Stimulated activated effector memory CD8-positive, alpha-beta T cell treated with anti-CD3 and anti-CD28 coated beads, Interleukin-12 subunit alpha, Interleukin-12 subunit beta, amount 100 ng/mL, for 72 hours (primary cell): ENCODE results near the gene USP11.

Experiments used
- ATAC-seq: fragments of 150-1000 bp; cut with Tn5 transposase; 2 replicates; pipeline ENCODE4 v1.10.0; 2021
- DNase-seq, 2 donors: peaks; one replicate each; pipeline ENCODE4 v3.0.0; 2021 to 2022; ENCODE audit warnings: low spot score in 2 of 2
- H3K27ac Mint-ChIP-seq: one replicate; pipeline ENCODE4 v1.8.0; 2022; ENCODE audit warnings: mild to moderate bottlenecking, mixed read lengths
- H3K36me3 Mint-ChIP-seq: one replicate; pipeline ENCODE4 v1.8.0; 2022; ENCODE audit warnings: mild to moderate bottlenecking, mixed read lengths
- H3K4me1 Mint-ChIP-seq: one replicate; pipeline ENCODE4 v1.8.0; 2022; ENCODE audit warnings: mixed read lengths
- H3K4me3 Mint-ChIP-seq: one replicate; pipeline ENCODE4 v1.8.0; 2022; ENCODE audit warnings: mild to moderate bottlenecking, mixed read lengths
- H3K9me3 Mint-ChIP-seq: one replicate; pipeline ENCODE4 v1.8.0; 2022; ENCODE audit warnings: mixed read lengths

USP11 gene

DNA sequence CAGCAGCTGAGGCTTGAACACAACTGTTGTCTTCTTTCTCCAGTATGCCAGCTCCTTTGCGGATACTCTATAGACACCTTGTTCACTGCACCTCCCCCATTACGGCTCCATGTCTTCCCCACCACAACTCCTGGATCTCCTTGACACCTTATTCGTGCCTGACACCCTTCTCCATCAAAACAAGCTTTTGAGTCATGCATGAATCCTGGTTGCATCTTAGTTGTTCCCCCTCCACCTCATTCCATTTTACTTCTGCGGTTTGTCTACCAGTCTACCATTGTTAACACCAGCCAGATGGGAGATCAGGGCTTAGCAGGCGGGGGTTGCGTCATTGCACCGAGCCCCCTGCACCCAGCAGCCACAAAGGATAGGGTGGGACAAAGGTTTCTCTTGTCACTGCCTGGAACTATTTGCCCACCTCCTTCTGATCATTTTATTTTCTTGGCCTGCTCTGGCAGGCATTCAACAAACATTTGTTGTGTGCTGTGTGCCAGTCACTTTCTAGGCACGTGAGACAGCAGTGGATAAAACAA lies 16.4 kb upstream of the USP11 start:
- peak overlapping the region; percentile 89 for H3K4me3 Mint-ChIP-seq
- no peak for DNase-seq
- H3K27ac Mint-ChIP-seq, result peak overlapping the region; percentile 100
- ATAC-seq, result no peak
- H3K9me3 Mint-ChIP-seq, result no peaks in the 10 kb centered on the region
- H3K4me1 Mint-ChIP-seq, result peaks cover 50% of the 10 kb centered on the region
- peaks cover 90% of the 10 kb centered on the region for H3K36me3 Mint-ChIP-seq

DNA sequence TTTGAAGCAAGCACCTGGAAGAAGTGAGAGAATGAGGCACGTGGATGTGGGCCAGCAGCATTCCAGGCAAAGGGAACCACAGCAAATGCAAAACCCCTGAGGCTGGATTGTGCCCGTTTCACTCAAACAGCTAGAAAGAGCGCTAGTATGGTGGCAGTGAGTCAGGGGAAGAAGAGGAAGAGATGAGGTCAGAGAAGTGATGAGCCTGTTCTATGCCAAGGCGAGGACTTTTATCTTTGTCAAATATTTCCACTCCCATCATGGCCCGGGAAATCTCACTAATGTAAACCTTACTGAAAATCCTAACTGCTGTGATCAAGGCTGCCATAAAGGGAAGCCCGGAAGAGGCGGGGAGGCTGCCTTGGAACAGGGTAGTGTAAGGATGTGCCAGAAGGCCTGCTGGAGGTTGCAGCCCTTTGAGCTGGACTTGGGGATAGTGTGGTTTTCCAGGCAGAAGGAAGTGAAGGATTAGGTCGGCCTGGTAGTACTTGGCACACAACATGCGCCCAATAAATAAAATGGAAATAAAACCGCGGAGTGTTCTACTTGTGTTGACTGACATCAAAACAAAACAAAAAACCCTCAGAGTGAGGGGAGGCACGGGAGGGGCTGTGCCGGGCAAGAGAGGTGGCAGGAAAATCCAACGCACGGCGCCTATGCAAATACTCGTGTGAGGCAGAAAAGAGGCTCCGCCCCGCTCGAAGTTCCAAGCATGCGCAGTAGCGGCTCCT lies 15.5 kb upstream of the USP11 start:
- peak overlapping the region; percentile 89 for H3K4me3 Mint-ChIP-seq
- H3K9me3 Mint-ChIP-seq, result no peaks in the 10 kb centered on the region
- peak overlapping the region; percentile 100 for H3K27ac Mint-ChIP-seq
- H3K36me3 Mint-ChIP-seq, result peaks cover 90% of the 10 kb centered on the region
- DNase-seq (no peak), ATAC-seq (peak; percentile 48)
- H3K4me1 Mint-ChIP-seq, result peaks cover 42% of the 10 kb centered on the region

GRCh38 chrX:47217852-47218279 lies 14.9 kb upstream of the USP11 start:
- peak overlapping the region; percentile 89 for H3K4me3 Mint-ChIP-seq
- H3K9me3 Mint-ChIP-seq, result no peaks in the 10 kb centered on the region
- peak; percentile 89 for ATAC-seq
- peak; percentile 77 to 91 for DNase-seq
- H3K27ac Mint-ChIP-seq, result peak overlapping the region; percentile 100
- peaks cover 90% of the 10 kb centered on the region for H3K36me3 Mint-ChIP-seq
- H3K4me1 Mint-ChIP-seq, result peaks cover 42% of the 10 kb centered on the region

DNA sequence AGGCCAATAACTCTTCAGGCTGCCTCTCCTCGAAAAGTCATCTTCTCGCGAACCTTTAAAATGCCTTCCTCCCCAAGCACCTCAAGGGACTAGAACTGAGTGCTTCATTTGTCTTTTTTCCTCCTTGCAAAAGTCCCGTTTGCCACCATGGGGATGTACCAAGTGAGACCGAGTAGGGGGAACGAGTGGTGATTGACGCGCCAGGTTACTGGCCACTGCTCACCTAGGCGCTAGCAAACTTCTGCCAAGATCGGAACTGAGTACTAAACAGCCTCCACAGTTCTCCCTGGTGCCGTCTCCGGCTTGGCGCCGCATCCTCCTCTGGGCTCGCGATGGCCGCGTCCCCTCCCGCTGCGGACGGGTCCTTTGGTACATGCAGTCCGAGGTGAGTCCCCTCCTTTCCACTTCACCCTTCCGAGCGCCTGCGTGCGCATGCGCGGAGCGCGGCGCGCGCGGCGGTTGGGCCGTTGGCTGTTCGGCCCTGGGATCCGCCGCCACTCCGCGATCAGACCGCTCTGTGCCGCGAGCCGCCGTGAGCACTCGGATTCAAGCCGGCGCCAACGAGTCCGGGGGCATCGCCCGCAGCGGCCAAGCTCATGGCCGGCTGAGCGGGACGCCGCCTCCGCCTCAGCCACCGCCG lies 14.4 kb upstream of the USP11 start, which contains the start of gene CDK16:
CDK16 (plus strand) TSS at position 402 of the 640 bp plus-strand sequence. CDS start 4,877 bp downstream, outside the sequence.
- Mint-ChIP-seq H3K4me1 (peaks cover 42% of the 10 kb centered on the region), H3K27ac (peak within 1 kb of the TSS; percentile 100), H3K9me3 (no peaks in the 10 kb centered on the region), H3K36me3 (peaks cover 90% of the 10 kb centered on the region), H3K4me3 (peak within 1 kb of the TSS; percentile 89)
- peak; percentile 57 to 86 for DNase-seq
- peak; percentile 65 for ATAC-seq

- Mint-ChIP-seq H3K4me3 (peak overlapping the region; percentile 89), H3K9me3 (no peaks in the 10 kb centered on the region), H3K36me3 (peaks cover 90% of the 10 kb centered on the region), H3K4me1 (peaks cover 42% of the 10 kb centered on the region), H3K27ac (peak overlapping the region; percentile 100)
- DNase-seq (peak; percentile 32 to 56), ATAC-seq (no peak)
Measured at GRCh38 chrX:47218920-47219815, 13.6 kb upstream of the USP11 start.

DNA sequence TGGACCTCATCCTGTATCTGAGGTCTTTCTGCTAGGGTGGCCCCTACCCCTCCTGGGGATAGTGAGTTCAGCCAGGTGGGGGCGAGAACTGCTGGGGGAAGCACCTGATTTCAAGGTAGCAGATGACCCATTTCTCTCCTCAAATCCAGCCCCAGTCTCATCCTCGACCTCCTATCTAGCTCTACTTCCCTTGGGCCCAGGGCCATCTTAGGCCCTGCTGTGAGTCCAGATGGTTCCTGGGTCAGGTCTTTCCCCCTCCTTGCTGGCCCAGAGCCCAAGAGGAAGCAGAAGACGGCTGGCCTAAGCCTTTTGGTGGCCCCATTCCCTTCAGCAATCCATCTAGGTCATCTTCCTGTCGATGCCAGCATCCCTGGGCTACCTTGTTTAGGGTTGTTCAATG lies 11.1 kb upstream of the USP11 start:
- peaks cover 31% of the 10 kb centered on the region for H3K4me1 Mint-ChIP-seq
- no peaks in the 10 kb centered on the region for H3K9me3 Mint-ChIP-seq
- no peak overlapping the region for H3K4me3 Mint-ChIP-seq
- ATAC-seq (no peak), DNase-seq (no peak)
- peaks cover 98% of the 10 kb centered on the region for H3K36me3 Mint-ChIP-seq
- peak overlapping the region; percentile 37 for H3K27ac Mint-ChIP-seq

GRCh38 chrX:47222751-47223350 lies 10.0 kb upstream of the USP11 start:
- ATAC-seq (no peak), DNase-seq (no peak)
- H3K4me3 Mint-ChIP-seq, result no peak overlapping the region
- peaks cover 98% of the 10 kb centered on the region for H3K36me3 Mint-ChIP-seq
- peaks cover 22% of the 10 kb centered on the region for H3K4me1 Mint-ChIP-seq
- no peaks in the 10 kb centered on the region for H3K9me3 Mint-ChIP-seq
- no peak overlapping the region for H3K27ac Mint-ChIP-seq

DNA sequence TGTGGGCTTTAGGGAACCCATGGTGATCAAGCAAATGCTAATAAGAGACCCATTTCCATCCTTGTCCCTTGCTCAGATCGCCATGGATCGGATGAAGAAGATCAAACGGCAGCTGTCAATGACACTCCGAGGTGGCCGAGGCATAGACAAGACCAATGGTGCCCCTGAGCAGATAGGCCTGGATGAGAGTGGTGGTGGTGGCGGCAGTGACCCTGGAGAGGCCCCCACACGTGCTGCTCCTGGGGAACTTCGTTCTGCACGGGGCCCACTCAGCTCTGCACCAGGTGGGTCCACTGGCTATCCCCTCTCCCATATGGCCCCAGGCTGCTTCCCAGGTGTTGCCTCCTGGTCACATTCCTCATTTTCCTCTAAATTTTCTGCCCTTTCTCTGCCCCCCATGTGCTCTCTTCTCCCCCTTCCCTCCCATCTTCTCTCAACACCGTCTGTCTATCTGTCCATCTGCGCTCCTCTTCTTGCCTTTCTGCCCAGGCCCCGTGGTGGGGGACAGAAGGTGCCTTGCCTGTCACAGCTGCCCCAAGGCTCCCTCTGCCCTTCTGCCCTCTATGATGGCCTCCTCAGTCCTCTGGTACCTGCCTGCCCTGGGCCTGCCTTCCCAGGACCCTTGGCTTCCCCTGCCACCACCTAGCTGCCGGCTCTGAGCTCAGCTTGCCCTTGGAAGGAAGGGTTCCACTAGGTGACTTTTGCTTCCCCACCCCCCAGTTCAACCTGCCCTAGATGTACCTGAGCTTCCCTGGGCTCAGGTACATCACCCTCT lies 9.1 kb upstream of the USP11 start:
- Mint-ChIP-seq H3K4me1 (peaks cover 22% of the 10 kb centered on the region), H3K4me3 (no peak overlapping the region), H3K36me3 (peaks cover 99% of the 10 kb centered on the region), H3K27ac (no peak overlapping the region), H3K9me3 (no peaks in the 10 kb centered on the region)
- DNase-seq (no peak), ATAC-seq (no peak)

- H3K9me3 Mint-ChIP-seq, result no peaks in the 10 kb centered on the region
- ATAC-seq (no peak), DNase-seq (no peak)
- no peak overlapping the region for H3K4me3 Mint-ChIP-seq
- H3K36me3 Mint-ChIP-seq, result peaks cover 100% of the 10 kb centered on the region
- H3K27ac Mint-ChIP-seq, result no peak overlapping the region
- H3K4me1 Mint-ChIP-seq, result peaks cover 18% of the 10 kb centered on the region
Measured at GRCh38 chrX:47224266-47224895, 8.4 kb upstream of the USP11 start.

GRCh38 chrX:47224896-47225290 lies 7.9 kb upstream of the USP11 start:
- peaks cover 100% of the 10 kb centered on the region for H3K36me3 Mint-ChIP-seq
- H3K4me3 Mint-ChIP-seq, result no peak overlapping the region
- peaks cover 13% of the 10 kb centered on the region for H3K4me1 Mint-ChIP-seq
- no peak overlapping the region for H3K27ac Mint-ChIP-seq
- no peak for DNase-seq
- no peaks in the 10 kb centered on the region for H3K9me3 Mint-ChIP-seq
- ATAC-seq, result no peak

GRCh38 chrX:47226071-47226470 lies 6.7 kb upstream of the USP11 start:
- DNase-seq (no peak), ATAC-seq (no peak)
- Mint-ChIP-seq H3K4me3 (no peak overlapping the region), H3K4me1 (peaks cover 1% of the 10 kb centered on the region), H3K9me3 (no peaks in the 10 kb centered on the region), H3K27ac (no peak overlapping the region), H3K36me3 (peaks cover 91% of the 10 kb centered on the region)

DNA sequence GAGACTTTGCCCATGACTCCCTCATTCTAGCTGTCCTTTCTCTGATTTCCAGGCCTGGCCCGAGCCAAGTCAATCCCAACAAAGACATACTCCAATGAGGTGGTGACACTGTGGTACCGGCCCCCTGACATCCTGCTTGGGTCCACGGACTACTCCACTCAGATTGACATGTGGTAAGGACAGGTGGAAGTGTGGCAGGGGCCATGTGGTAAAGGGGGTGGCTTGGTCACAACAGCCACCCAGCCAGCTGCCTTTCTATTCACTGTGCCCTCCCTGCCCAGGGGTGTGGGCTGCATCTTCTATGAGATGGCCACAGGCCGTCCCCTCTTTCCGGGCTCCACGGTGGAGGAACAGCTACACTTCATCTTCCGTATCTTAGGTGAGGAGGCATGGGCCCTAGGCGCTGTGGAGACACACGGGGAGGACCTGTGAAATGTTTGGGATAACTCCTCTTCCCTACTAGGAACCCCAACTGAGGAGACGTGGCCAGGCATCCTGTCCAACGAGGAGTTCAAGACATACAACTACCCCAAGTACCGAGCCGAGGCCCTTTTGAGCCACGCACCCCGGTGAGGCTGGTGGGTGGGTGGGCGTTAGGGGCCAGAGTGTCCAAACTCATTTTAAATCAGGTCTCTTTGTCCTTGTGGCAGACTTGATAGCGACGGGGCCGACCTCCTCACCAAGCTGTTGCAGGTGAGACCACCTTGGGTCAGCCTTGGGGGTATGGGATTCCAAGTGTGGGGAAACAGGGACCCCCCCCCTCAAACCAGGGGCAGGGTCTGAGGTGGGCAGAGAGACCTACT lies 6.1 kb upstream of the USP11 start:
- H3K27ac Mint-ChIP-seq, result no peak overlapping the region
- H3K4me3 Mint-ChIP-seq, result no peak overlapping the region
- DNase-seq, result no peak
- ATAC-seq, result no peak
- H3K9me3 Mint-ChIP-seq, result no peaks in the 10 kb centered on the region
- H3K4me1 Mint-ChIP-seq, result no peaks in the 10 kb centered on the region
- H3K36me3 Mint-ChIP-seq, result peaks cover 84% of the 10 kb centered on the region

DNA sequence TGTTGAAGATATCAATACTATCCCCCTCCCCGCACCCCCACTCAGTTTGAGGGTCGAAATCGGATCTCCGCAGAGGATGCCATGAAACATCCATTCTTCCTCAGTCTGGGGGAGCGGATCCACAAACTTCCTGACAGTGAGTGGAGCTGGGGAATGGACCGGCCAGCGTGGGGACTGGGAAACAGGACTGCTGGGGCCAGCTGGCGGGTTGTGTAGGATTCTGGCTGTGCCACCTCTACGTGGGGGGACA lies 5.5 kb upstream of the USP11 start:
- Mint-ChIP-seq H3K4me3 (no peak overlapping the region), H3K36me3 (peaks cover 79% of the 10 kb centered on the region), H3K4me1 (no peaks in the 10 kb centered on the region), H3K27ac (no peak overlapping the region), H3K9me3 (no peaks in the 10 kb centered on the region)
- ATAC-seq (no peak), DNase-seq (no peak)
